IPS DF 19.7 (cell line): ENCODE data around the gene TRAF7.
A peak's percentile ranks its signal among the peaks of the same experiment; 100 is the strongest.

Experiments used
- DNase-seq: peaks from one replicate; pipeline ENCODE4 v3.0.0-alpha.2; 2013; ENCODE audit warnings: low read depth, low spot score

The TRAF7 gene

DNA sequence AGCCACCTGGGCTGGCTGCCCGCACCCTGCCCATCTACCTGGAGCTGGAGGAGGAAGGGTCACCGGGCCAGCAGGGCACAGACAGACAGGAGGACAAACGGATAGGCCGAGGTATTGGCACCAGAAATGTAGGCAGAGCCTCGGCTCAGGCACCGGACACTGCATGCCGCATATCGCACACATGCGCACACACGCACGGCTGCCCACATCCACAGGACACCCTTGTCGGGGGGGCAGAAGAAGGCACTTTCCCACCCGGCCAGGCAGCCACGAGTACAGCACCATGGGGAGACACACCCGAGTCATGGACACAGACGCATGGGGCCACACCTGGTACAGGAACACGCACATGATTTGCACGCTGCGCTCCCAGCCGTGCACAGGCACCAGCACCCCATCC, 26.4 kb downstream of the TRAF7 start:
- no peak for DNase-seq

DNA sequence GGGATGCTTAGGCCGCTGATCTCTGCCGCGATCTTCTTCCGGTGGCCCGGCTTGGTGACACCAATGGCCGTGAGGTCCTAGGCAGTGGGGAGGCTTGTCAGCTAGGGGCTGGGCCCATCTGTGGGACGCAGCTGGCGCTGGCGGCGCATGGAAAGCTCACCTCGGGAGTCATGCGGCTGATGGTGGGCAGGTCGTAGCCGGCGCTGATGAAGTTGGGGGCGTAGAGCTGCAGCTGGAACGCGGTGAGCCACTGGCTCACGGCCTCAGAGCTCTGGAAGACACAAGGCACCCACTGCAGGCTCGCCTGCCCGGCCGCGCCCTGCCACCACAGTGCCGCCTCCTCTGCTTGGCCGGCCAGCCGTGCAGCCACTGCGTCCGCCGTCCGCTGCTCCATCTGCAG, 28.1 kb downstream of the TRAF7 start:
- DNase-seq = no peak

DNA sequence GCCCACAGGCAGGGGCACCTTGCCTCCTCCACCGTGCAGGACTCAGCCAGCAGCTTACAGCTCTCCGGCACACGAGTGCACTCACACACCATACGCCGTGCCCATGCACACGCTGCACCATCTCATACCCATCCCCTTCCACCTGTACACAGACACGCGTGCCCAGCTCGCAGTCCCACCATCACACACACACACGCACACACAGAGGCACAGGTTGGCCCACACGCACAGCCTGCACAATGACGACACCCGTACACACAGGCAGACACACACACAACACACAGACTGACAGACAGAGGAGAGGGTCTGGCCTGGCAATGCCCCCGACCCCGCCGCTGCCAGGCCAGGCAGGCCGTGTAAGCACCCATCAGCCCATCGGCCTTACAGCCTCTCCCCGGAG, 28.8 kb downstream of the TRAF7 start:
- no peak for DNase-seq

DNA sequence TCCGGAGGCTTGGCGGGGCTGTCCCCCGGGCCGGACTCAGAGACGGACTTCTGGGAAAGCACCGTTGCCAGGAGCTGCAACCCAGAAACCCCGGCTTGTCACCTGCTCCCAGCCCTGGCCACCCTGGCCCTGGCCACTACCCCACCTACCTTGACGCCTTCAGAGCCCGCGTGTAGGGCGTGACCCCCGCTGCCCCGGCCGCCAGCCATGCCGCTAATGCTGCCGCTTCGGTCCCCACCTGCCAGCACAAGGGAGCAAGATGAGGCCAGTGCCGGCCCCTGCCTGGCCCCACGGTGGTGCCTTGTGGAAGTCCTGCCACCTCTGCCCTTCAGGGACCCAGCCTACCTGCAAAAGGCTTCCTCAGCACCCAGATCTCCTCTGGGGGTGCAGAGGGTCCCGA, 29.4 kb downstream of the TRAF7 start:
- no peak for DNase-seq

DNA sequence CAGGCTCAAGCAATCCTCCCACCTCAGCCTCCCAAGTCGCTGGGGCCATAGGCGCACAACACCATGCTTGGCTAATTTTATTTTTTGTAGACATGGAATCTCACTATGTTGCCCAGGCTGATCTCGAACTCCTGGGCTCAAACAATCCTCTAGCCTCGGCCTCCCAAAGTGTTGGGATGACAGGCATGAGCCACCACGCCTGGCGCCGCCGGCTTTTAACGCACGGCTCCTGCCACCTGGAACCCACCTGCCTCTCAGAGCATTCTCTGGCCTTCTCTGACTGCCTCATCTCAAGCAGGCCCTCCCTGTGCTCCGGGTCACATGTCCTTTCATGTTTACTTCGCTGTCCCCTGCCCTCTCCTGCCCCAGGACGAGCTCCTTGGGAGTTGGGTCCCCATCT, 30.5 kb downstream of the TRAF7 start:
- DNase-seq = no peak

DNA sequence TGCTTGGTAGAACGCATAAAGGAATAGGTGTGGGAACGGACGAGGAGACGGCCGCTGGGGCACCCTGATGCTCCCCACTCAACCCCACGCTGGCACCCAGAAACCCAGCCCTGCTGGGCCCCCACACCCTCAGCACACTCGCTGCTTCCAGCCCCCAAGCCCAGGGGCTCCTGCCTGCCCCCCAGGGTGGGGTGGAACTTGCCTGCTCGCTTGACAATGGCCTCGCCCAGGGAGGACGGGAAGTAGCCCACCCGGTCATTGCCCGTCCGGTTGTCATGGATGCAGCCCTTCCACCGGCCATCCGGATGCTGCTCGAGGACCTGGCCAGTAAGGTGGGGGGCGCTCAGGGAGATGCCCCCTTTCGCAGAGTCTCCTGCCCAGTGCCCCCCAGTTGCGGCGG, 30.9 kb downstream of the TRAF7 start:
- no peak for DNase-seq

DNA sequence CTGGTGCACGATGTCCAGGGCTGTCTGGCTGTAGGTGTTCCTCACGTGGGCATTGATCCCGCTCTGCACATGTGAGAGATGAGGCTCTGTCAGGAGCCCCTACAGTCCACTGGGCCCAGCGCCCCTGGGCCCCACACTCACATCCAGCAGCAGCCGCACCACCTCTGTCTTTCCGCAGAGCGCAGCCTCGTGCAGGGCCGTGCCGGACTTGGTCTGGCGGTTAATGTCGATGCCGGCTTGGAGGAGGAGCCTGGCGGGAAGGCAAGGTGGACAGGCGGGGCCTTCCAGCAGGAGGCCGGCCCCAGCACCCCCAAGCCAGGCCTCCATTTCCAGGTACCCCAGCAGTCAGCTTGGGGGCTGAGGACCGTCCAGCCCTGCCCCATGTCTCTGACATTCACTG, 31.6 kb downstream of the TRAF7 start:
- no peak for DNase-seq

DNA sequence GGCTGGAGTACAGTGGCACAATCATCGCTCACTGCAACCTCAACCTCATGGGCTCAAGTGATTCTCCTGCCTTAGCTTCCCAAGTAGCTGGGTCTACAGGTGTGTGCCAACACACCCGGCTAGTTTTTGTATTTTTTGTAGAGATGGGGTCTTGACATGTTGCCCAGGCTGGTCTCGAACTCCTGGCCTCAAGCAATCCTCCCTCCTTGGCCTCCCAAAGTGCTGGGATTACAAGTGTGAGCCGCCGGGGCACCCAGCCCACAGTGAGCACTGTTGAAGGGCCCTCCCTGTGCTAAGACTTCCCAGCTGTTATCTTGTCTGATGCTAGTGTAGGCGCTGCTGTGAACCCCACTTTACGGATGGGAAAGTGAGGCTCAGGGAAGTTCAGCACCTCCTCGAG, 32.8 kb downstream of the TRAF7 start:
- no peak for DNase-seq

DNA sequence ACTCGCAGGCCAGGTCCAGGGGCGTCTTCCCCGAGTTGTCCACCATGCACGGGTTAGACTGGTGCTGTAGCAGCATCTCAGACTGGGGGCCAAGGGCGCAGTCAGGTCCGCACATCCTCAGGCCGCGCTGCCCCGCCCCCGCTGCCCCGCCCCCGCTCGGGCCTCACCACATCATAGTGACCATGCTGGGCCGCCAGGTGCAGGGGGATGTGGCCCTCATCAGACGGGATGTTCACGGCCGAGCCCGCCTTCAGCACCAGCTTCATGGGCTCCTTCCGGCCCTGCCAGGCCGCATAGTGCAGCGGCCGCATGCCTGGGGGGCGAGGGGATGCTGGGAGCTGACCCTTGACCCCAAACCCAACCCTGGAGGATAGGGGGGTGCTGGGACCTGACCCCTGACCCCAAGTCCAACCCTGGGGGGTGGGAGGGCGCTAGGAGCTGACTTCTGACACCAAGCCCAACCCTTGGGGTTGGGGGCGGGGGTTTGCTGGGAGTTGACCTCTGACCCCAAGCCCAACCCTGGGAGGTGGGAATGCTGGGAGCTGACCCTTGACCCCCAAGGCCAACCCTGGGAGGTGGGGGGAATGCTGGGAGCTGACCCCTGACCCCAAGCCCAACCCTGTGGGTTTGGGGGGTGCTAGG, 33.8 kb downstream of the TRAF7 start:
- DNase-seq = no peak

DNA sequence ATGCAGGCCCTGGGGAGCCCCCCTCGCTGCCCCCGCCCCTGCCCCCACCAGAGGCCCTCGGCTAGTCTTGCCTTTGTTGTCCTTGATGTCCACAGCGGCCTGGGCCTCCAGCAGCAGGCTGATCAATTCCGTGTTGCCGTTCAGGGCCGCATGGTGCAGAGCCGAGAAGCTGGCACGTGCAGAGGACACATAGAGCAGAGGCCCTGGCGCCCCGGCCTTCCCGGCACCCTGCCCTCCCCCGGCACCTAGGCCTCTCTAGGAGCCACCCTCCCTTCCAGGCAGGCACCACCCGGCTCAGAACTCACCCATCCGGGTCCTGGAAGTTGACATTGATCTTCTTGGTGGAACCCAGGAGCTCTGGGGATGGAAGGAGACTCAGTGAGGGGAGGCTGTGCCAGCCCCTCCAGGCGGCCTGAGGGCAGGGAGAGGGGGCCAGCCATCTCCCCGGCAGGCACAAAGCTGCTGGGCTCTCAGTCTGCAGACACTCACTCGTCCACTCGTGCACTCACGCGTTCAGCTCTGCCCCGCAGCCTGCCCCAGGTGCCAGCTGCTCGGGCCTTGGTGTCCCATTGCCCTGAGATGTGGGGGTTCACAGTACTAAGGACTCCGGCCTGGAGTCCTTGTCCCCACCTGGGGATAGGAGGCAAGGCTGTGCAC, 34.5 kb downstream of the TRAF7 start:
- DNase-seq = no peak

DNA sequence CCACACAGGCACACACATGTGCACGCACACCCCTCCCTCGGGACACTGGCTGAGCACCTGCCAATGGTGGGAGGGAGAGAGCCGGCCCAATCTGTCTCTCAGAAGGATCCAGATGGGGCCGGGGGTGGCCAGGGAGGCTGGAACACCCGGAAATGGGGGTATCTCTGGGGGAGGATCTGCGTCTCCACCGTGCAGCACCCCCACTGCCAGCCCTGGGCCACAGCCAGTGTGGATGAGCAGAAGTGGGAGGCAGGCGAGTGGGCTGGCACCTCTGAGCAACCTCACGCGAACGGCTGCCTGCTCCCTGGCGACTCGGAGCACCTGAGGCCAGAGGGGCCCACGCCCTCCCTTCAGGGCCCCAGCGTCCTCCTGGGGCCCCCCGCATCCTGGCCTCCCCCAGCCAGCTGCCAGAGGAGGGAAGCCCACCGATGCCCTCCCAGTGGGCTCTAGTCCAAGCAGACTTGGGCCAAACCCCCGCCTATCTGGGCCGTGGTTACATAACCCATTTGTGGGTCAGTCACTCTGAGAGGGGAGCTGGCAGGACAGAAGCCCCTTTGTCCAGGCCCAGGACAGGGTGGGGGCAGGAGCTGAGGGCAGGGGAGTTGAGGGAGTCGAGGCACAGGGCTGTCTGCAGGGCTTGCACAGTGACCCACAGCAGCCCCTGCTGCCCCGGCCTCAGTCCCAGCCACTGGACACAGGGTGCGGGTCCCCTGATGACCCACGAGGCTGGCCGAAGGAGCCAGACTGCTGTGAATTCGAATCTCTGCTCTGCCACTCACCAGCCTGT, 35.3 kb downstream of the TRAF7 start:
- no peak for DNase-seq

DNA sequence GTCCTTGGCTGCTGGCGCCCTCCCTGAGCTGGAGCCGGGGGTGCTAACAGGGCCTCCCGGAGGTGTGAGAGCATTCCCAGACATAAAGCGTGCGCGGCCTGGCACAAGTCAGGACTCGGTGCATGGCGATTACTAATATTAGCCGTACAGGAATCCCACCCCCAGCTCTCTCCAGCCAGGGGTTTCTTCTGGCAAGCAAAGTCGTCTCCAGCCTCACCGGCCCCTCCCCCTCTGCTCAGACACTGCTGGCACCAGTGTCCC, 35.8 kb downstream of the TRAF7 start:
- DNase-seq = no peak

DNA sequence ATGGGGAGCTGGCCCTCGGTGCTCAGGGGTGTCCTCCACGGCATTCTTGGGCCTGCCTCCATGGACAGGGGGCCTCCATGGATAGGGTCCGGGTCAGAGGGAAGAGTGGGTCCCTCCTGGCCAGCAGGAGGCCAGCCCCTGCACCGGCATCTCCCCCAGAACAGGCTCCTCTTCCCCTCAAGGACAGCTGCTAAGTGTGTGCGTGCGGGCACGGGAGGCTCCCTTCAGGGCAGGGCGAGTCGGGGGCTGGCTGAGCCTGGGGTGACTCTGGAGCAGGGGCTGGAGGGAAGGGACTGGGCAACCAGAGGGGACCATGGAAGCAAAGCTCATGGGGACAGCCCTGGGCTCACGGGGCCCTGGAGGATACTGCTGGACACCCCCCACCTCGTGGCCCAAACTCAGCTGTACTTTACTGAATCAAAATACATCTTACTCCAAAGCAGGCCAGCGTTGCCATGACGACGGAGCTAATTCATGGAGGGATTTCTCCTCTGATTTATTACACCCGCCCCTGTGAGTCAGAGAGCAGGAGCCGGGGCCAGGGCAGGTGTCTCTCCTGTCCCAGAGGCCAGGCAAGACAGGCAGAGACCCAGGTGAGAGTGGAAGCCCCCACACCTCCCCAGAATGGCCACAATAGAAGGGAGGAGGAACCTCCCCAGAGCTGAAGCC, 38.7 kb downstream of the TRAF7 start:
- DNase-seq = no peak

DNA sequence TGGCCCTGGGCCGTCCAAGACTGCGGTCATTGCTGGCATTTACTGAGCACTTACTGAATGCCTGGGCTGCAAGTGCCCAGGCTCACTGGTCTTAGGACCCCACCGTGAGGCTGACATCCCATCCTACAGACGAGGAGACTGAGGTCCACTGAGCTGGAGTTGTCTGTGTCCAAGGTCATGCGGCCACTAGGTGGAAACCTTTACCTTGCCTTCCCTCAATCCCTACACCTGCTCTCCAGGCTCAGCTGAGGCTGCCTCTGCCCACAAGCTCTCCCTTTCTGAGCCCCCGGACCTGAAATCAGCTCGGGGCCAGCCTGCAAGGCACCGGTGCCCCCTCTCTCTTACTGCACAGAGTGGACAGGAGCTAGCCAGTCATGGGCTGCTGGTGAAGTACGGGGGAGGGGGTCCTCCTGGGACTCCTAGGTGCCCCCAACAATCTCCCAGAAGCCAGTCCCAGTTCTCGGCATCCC, 39.3 kb downstream of the TRAF7 start:
- DNase-seq = peak; percentile 75

DNA sequence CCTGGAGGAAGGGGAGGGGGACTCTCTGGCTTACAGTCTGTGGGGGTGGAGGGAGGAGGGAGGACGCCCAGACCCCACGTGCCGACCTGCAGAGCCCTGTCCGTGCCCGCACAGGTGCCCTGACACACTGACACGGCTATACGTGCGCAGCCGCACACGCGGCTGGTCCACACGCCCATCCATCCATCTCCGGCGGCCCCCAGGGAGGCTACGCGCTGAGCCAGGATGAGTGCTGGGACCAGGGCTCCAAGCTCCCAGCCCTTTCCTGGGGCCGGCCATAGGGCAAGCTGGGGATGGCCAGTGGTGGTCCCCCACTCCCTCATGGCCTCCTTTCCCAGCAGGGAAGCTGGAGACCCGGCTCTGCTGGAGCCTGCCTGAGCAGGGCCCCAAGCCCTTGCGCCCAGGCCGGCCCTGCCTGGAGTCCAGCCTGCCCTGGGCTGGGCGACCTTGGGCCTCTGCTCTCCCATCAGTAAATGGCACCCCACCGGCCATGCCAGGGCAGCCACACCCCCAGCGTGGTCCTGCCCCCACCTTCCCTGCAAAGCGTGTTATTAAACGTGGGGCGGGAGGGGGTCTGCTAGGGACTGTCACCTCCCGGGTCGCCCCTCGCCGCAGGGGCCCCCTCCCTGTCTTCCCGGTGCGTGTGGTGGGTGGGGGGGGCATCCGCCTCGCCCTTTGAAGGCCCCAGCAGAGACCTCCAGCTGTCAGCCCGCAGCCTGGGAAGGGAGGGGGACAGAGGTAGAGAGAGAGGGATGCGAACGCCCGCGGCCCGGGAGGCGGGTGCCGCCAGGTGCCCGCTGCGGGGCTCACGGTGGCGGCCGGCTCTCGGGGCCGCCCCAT, 40.0 kb downstream of the TRAF7 start:
- no peak for DNase-seq

DNA sequence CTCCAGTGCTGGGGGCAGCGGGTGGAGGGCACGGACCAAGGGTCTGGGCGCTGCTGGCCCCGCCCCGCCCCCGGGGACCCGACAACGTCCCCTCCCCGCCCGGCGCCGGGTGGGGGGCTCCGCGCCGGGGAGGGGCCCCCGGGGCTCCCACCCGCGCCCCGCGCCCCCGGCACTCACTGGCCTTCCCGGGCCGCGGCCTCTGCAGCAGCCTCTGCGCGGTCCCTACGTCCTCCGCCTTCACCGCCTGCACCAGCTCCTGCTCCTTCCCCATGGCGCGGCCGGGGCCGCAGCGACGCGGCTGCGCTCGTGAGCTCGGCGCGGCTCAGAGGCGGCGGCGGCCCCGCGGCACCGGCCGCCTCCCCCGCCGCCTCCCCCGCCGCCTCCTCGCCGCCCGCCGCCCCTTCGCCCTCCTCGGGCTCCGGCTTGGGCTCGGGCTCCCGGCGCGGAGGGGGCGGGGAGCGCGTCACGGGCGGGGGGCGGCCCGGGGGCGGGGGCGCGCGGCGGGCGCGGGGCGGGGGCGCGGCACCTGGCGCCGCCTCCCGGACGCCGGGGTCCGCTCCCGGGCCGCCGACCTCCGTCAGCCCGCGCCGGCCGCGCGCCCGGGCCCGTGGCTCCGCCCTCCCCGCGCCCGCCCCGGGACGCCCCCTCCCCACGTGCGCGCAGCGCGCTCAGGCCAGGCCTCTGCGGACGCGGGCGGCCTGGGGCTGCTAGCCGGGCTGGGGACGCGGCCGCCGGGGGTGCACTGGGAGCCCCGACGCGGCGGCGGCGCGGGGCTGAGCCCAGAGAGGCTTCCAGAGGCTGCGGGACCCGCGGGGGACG, 40.8 kb downstream of the TRAF7 start, which contains the start of gene CASKIN1:
CASKIN1 (minus strand) TSS at position 444 of the 819 bp plus-strand sequence; CDS start at position 271, 173 bp downstream.
- no peak for DNase-seq

DNA sequence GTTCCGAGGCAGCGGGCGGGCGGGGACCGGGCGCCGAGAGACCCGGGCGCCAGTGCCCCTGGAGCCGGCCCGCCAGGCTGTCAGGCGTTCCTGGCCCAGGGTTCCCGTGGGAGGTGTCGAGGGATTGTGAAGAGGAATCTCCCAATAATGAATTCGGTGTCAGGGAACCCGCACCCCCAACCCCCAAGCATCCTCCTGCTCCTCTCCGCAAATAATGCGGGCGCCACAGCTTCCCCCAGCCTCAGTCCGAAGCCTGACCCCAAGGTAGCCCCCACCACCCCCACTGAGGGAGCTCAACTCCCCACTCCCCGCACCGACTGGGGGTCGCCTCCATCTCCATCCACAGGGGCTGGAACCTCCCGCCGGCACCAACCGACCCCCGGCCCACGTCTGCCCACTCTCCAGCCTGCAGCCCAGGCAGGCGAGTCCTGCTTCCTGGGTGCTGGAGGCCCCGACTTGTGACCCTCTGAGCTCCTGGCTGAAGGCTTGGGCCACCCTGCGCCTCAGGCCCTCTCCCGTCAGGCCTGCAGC, 41.5 kb downstream of the TRAF7 start:
- DNase-seq = no peak

DNA sequence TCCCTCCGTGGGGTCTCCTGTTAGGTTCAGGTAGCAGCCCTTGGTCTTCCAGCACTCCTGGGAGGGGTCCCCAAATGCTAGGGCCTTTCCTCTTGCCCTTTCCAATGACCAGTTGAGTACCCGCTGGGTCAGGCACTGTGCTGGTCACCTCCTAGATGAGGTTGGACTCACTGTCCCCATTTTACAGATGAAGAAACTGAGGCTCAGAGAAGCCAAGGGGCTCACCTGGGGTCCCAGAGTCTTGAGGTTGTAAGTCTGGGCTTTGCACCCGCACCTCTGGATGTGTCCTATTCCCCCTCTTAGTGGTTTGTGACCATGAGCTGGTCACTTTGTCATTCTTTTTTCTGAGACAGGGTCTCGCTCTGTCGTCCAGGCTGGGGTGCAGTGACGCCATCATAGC, 42.2 kb downstream of the TRAF7 start:
- no peak for DNase-seq

DNA sequence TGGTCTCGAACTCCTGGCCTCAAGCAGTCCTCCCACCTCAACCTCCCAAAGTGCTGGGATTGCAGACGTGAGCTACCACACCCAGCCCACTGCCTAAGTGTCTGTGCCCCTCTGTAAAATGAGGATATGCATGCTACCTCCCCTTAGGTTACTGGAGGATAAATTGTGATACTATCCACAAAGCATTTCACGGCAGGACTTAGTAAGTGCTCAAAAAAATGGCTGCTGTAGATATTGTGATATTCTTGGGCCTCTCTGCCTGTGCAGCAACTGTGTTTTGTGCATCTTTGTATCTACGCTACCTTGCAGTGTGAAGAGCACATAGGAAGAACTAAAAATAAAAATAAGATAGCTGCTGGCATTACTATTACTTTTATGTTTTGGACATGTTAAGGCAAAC, 42.7 kb downstream of the TRAF7 start:
- DNase-seq = no peak

DNA sequence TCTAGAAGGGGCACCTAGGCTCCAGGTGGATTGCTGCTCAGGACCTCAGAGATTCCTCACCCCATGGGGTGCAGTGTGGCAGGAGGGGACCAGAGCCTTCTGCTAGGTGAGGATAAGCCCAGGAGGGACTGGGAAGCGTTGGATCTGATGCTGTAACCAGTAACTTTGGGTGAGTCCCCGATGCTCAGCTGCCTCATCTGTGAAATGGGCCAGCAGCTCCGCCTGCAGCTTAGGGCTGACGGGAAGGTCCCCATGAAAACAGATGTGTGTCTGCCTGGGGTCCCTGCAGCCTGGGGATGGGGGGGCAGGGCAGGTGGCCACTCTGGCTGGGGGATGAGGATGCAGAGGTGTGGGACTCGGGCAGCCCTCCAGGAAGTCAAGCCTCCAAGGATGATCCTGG, 43.5 kb downstream of the TRAF7 start:
- DNase-seq = no peak
